Activated T-helper 1 cell treated with anti-CD3 and anti-CD28 coated beads, Interleukin-12 subunit alpha, Interleukin-12 subunit beta, Interleukin-2, Interleukin-4 antibody, amounts not matched to agents 30 ng/mL and 10 ng/mL and 1 ng/mL, durations not matched to agents 14 hours and 24 hours and 36 hours (primary cell): ENCODE measurements around the gene LCN2. TPM values are rescaled to one million over a fixed set of nuclear protein-coding genes. Genes with fewer than 3 reads are reported as not detected.

Source experiments
- DNase-seq: peaks from one replicate; pipeline ENCODE4 v3.0.0; 2021; ENCODE audit warnings: low spot score
- H3K27ac Mint-ChIP-seq: one replicate; pipeline ENCODE4 v1.8.0; 2021; ENCODE audit warnings: mild to moderate bottlenecking, mixed read lengths
- H3K27me3 Mint-ChIP-seq: one replicate; pipeline ENCODE4 v1.8.0; 2022; ENCODE audit warnings: mild to moderate bottlenecking, moderate library complexity, mixed read lengths; ENCODE audit not compliant: insufficient read depth
- H3K36me3 Mint-ChIP-seq: one replicate; pipeline ENCODE4 v1.8.0; 2021; ENCODE audit warnings: low read depth, mixed read lengths
- H3K4me1 Mint-ChIP-seq: one replicate; pipeline ENCODE4 v1.8.0; 2021; ENCODE audit warnings: low read depth, mixed read lengths
- H3K4me3 Mint-ChIP-seq: one replicate; pipeline ENCODE4 v1.8.0; 2021; ENCODE audit warnings: mild to moderate bottlenecking, moderate library complexity, mixed read lengths
- H3K9me3 Mint-ChIP-seq: one replicate; pipeline ENCODE4 v1.8.0; 2021; ENCODE audit warnings: mixed read lengths
- intact Hi-C: fragments of 100-400 bp; cut with micrococcal nuclease; formaldehyde crosslinking; loops from one replicate; pipeline ENCODE4 v1.15.1; 2024
- total RNA-seq: library from RNA; stranded (reverse); gene quantifications from 2 replicates; pipeline ENCODE4 v1.2.3, GENCODE V29; 2022

LCN2 gene
- total RNA-seq, 1 donor from 2014 or later: not detected

GRCh38 chr9:128118472-128118857 is 30.8 kb upstream of the LCN2 start:
- H3K27me3 Mint-ChIP-seq: no peaks in the 10 kb centered on the region
- no peak overlapping the region for H3K27ac Mint-ChIP-seq
- H3K4me3 Mint-ChIP-seq: no peak overlapping the region
- H3K36me3 Mint-ChIP-seq: peaks cover 7% of the 10 kb centered on the region
- H3K4me1 Mint-ChIP-seq: peaks cover 12% of the 10 kb centered on the region
- no peak for DNase-seq
- no peaks in the 10 kb centered on the region for H3K9me3 Mint-ChIP-seq
- intact Hi-C loops: loop anchor here (5.0 kb wide), 1 partner anchor 161 kb away; no protein-coding TSS in a partner anchor

GRCh38 chr9:128118971-128119665 is 30.1 kb upstream of the LCN2 start:
- Mint-ChIP-seq H3K4me3 (no peak overlapping the region), H3K27me3 (no peaks in the 10 kb centered on the region), H3K27ac (no peak overlapping the region), H3K4me1 (peaks cover 12% of the 10 kb centered on the region), H3K36me3 (peaks cover 8% of the 10 kb centered on the region), H3K9me3 (no peaks in the 10 kb centered on the region)
- DNase-seq: no peak
- intact Hi-C loops: loop anchor here (5.0 kb wide), 1 partner anchor 162 kb away; no protein-coding TSS in a partner anchor

GRCh38 chr9:128120061-128120740 is 29.1 kb upstream of the LCN2 start:
- intact Hi-C loops: no loop called here
- no peak for DNase-seq
- Mint-ChIP-seq H3K36me3 (peaks cover 8% of the 10 kb centered on the region), H3K27ac (no peak overlapping the region), H3K4me1 (peaks cover 19% of the 10 kb centered on the region), H3K4me3 (no peak overlapping the region), H3K9me3 (no peaks in the 10 kb centered on the region), H3K27me3 (no peaks in the 10 kb centered on the region)

- intact Hi-C loops: no loop called here
- Mint-ChIP-seq H3K4me3 (no peak overlapping the region), H3K4me1 (peaks cover 26% of the 10 kb centered on the region), H3K27ac (no peak overlapping the region), H3K36me3 (peaks cover 6% of the 10 kb centered on the region), H3K27me3 (no peaks in the 10 kb centered on the region), H3K9me3 (no peaks in the 10 kb centered on the region)
- no peak for DNase-seq
These were observed 28.4 kb upstream of the LCN2 start for GRCh38 chr9:128120741-128121465.

GRCh38 chr9:128121466-128121810 is 27.8 kb upstream of the LCN2 start:
- intact Hi-C loops: no loop called here
- Mint-ChIP-seq H3K4me1 (peaks cover 32% of the 10 kb centered on the region), H3K4me3 (no peak overlapping the region), H3K27me3 (no peaks in the 10 kb centered on the region), H3K27ac (no peak overlapping the region), H3K9me3 (no peaks in the 10 kb centered on the region), H3K36me3 (peaks cover 6% of the 10 kb centered on the region)
- no peak for DNase-seq

GRCh38 chr9:128121924-128122808 is 27.1 kb upstream of the LCN2 start:
- H3K27me3 Mint-ChIP-seq: no peaks in the 10 kb centered on the region
- intact Hi-C loops: no loop called here

GRCh38 chr9:128122809-128123175 is 26.5 kb upstream of the LCN2 start:
- no peak for DNase-seq
- peaks cover 4% of the 10 kb centered on the region for H3K36me3 Mint-ChIP-seq
- no peaks in the 10 kb centered on the region for H3K27me3 Mint-ChIP-seq
- H3K4me3 Mint-ChIP-seq: no peak overlapping the region
- no peaks in the 10 kb centered on the region for H3K9me3 Mint-ChIP-seq
- H3K27ac Mint-ChIP-seq: no peak overlapping the region
- intact Hi-C loops: no loop called here
- H3K4me1 Mint-ChIP-seq: peaks cover 31% of the 10 kb centered on the region

More at GRCh38 chr9:128121924-128122808, 27.1 kb upstream of the LCN2 start:
- H3K36me3 Mint-ChIP-seq: peaks cover 6% of the 10 kb centered on the region
- no peaks in the 10 kb centered on the region for H3K9me3 Mint-ChIP-seq
- no peak for DNase-seq
- no peak overlapping the region for H3K4me3 Mint-ChIP-seq
- no peak overlapping the region for H3K27ac Mint-ChIP-seq
- H3K4me1 Mint-ChIP-seq: peaks cover 35% of the 10 kb centered on the region

GRCh38 chr9:128123451-128124080 is 25.7 kb upstream of the LCN2 start:
- Mint-ChIP-seq H3K4me1 (peaks cover 24% of the 10 kb centered on the region), H3K4me3 (no peak overlapping the region), H3K27ac (no peak overlapping the region), H3K9me3 (no peaks in the 10 kb centered on the region), H3K27me3 (no peaks in the 10 kb centered on the region), H3K36me3 (peaks cover 4% of the 10 kb centered on the region)
- no peak for DNase-seq
- intact Hi-C loops: no loop called here

- no peak for DNase-seq
- Mint-ChIP-seq H3K4me3 (peak overlapping the region; percentile 19), H3K9me3 (no peaks in the 10 kb centered on the region), H3K36me3 (peaks cover 4% of the 10 kb centered on the region), H3K27ac (no peak overlapping the region), H3K27me3 (no peaks in the 10 kb centered on the region), H3K4me1 (peaks cover 31% of the 10 kb centered on the region)
- intact Hi-C loops: no loop called here
These were observed 24.8 kb upstream of the LCN2 start for GRCh38 chr9:128124451-128124850.

GRCh38 chr9:128124873-128125579 is 24.2 kb upstream of the LCN2 start:
- Mint-ChIP-seq H3K9me3 (no peaks in the 10 kb centered on the region), H3K27me3 (peaks cover 1% of the 10 kb centered on the region), H3K4me3 (peak overlapping the region; percentile 56), H3K4me1 (peaks cover 34% of the 10 kb centered on the region), H3K36me3 (peaks cover 4% of the 10 kb centered on the region), H3K27ac (no peak overlapping the region)
- intact Hi-C loops: no loop called here
- DNase-seq: no peak

- intact Hi-C loops: no loop called here
- H3K4me1 Mint-ChIP-seq: peaks cover 34% of the 10 kb centered on the region
- H3K27ac Mint-ChIP-seq: peak overlapping the region; percentile 64
- H3K36me3 Mint-ChIP-seq: peaks cover 4% of the 10 kb centered on the region
- DNase-seq: no peak
- H3K27me3 Mint-ChIP-seq: peaks cover 4% of the 10 kb centered on the region
- no peaks in the 10 kb centered on the region for H3K9me3 Mint-ChIP-seq
- H3K4me3 Mint-ChIP-seq: peak overlapping the region; percentile 85
These were observed 23.5 kb upstream of the LCN2 start for GRCh38 chr9:128125580-128126354.
